Astrocyte of the cerebellum (primary cell): ENCODE data around the gene MAVS.

ENCODE experiments used
- DNase-seq: peaks from one replicate; pipeline ENCODE4 v3.0.0-alpha.2; 2011; ENCODE audit warnings: low read depth
- H3K4me3 ChIP-seq: 2 replicates; pipeline ENCODE4 v1.5.1; 2011; ENCODE audit warnings: mild to moderate bottlenecking, low read depth, low read length, moderate library complexity
- CTCF ChIP-seq: IDR thresholded peaks from 2 replicates; pipeline ENCODE4 v1.5.1; 2012; ENCODE audit warnings: low read length, low read depth, moderate library complexity, mild to moderate bottlenecking; ENCODE audit errors: missing control alignments
- in situ Hi-C: cut with HindIII; loops from 2 replicates; pipeline ENCODE4 v1.10.0; 2017; ENCODE audit warnings: low sequenced_read_pairs

MAVS gene

GRCh38 chr20:3813848-3814581 is 32.6 kb upstream of the MAVS start:
- no peak overlapping the region for H3K4me3 ChIP-seq
- TF ChIP-seq CTCF: no peak
- in situ Hi-C loops: no loop called here
- DNase-seq: no peak

- no peak for DNase-seq
- in situ Hi-C loops: no loop called here
- TF ChIP-seq CTCF: no peak
- no peak overlapping the region for H3K4me3 ChIP-seq
Observed at GRCh38 chr20:3814928-3815495, 31.6 kb upstream of the MAVS start.

GRCh38 chr20:3815703-3816315 is 30.8 kb upstream of the MAVS start:
- no peak overlapping the region for H3K4me3 ChIP-seq
- no peak for TF ChIP-seq CTCF
- DNase-seq: no peak
- in situ Hi-C loops: no loop called here

GRCh38 chr20:3818155-3819151 is 28.2 kb upstream of the MAVS start:
- in situ Hi-C loops: no loop called here
- TF ChIP-seq CTCF: peak; percentile 84
- no peak overlapping the region for H3K4me3 ChIP-seq
- DNase-seq: peak; percentile 59

- no peak for TF ChIP-seq CTCF
- no peak for DNase-seq
- H3K4me3 ChIP-seq: peak overlapping the region; percentile 56
- in situ Hi-C loops: no loop called here
Observed at GRCh38 chr20:3819411-3820047, 27.1 kb upstream of the MAVS start.
